Measurements from ENCODE around the gene TMCO2. TPM values are rescaled to one million over a fixed set of nuclear protein-coding genes. Genes with fewer than 3 reads are reported as not detected.

Gene TMCO2
- total and polyA plus RNA-seq, 2 experiments from 2014 or later: not detected

- TF ChIP-seq STAT1 (IDR thresholded peaks at IDR 0.05; ENCODE audit: unreplicated experiment) (no peak), REST (IDR thresholded peaks at IDR 0.05; ENCODE audit: unreplicated experiment) (no peak), CREB1 (CRISPR knock-in tag; IDR thresholded peaks at IDR 0.05; ENCODE audit: low read depth) (no peak), EZH2 (IDR thresholded peaks at IDR 0.05; ENCODE audit: low read depth, unreplicated experiment) (no peak)
Observed at GRCh38 chr1:40300249-40300567, 52.5 kb downstream of the TMCO2 start (continued).

GRCh38 chr1:40300651-40301050 is 52.9 kb downstream of the TMCO2 start:
- Histone ChIP-seq H3K27me3 (ENCODE audit: insufficient read depth) (peaks cover 33% of the 10 kb centered on the region), H2AFZ (no peak overlapping the region), H3K79me2 (replicated peaks; ENCODE audit: insufficient read depth) (no peaks in the 10 kb centered on the region), H3K4me1 (ENCODE audit: insufficient read depth) (no peaks in the 10 kb centered on the region; the same call in 1 of the 2 replicates), H3K4me2 (no peak overlapping the region), H3K9me2 (ENCODE audit: insufficient read depth) (no peaks in the 10 kb centered on the region), H4K20me1 (replicated peaks; ENCODE audit: insufficient read depth) (no peaks in the 10 kb centered on the region), H3K4me3 (no peak overlapping the region), H3K36me3 (ENCODE audit: insufficient read depth) (no peaks in the 10 kb centered on the region), H3F3A (replicated peaks; ENCODE audit: low read depth) (no peaks in the 10 kb centered on the region), H3K27ac (ENCODE audit: low read depth) (no peak overlapping the region)
- H3K27me3 Mint-ChIP-seq (ENCODE audit: insufficient read depth, low read depth, poor library complexity): peaks cover 13% of the 10 kb centered on the region
- H3K36me3 Mint-ChIP-seq (ENCODE audit: low read depth): no peaks in the 10 kb centered on the region
- H3K9me3 Mint-ChIP-seq: no peaks in the 10 kb centered on the region
- peaks cover 6% of the 10 kb centered on the region; the same call in 1 of the 3 replicates for H3K4me1 Mint-ChIP-seq
- ATAC-seq (no peak), DNase-seq (ENCODE audit: low spot score) (no peak)
- H3K4me3 Mint-ChIP-seq: no peak overlapping the region
- H3K27ac Mint-ChIP-seq: no peak overlapping the region
- TF ChIP-seq REST (IDR thresholded peaks at IDR 0.05; ENCODE audit: unreplicated experiment): no peak
- no peak for TF ChIP-seq STAT1 (IDR thresholded peaks at IDR 0.05; ENCODE audit: unreplicated experiment)
- no peak for TF ChIP-seq JUNB (IDR thresholded peaks at IDR 0.05; ENCODE audit: unreplicated experiment)
- TF ChIP-seq EZH2phosphoT487 (IDR thresholded peaks at IDR 0.05; ENCODE audit: unreplicated experiment): no peak
- TF ChIP-seq CTCF (conservative IDR thresholded peaks at IDR 0.05; ENCODE audit: low read depth in 2 of 2): no peak
- no peak for TF ChIP-seq ZNF462 (CRISPR knock-in tag; IDR thresholded peaks at IDR 0.05)
- no peak for TF ChIP-seq CREB1 (CRISPR knock-in tag; IDR thresholded peaks at IDR 0.05; ENCODE audit: low read depth)
- no peak for TF ChIP-seq NANOG (IDR thresholded peaks at IDR 0.05; ENCODE audit: borderline replicate concordance)

Data from GM23338 (cell line).